ENCODE measurements around the gene FGF12. TPM values are rescaled to one million over a fixed set of nuclear protein-coding genes. Genes with fewer than 3 reads are reported as not detected.

FGF12 gene
- total and polyA plus RNA-seq, 2 donors (not counting 1 experiment from before 2014, with no cell fraction given) = 0.03 TPM; not detected in 1

DNA sequence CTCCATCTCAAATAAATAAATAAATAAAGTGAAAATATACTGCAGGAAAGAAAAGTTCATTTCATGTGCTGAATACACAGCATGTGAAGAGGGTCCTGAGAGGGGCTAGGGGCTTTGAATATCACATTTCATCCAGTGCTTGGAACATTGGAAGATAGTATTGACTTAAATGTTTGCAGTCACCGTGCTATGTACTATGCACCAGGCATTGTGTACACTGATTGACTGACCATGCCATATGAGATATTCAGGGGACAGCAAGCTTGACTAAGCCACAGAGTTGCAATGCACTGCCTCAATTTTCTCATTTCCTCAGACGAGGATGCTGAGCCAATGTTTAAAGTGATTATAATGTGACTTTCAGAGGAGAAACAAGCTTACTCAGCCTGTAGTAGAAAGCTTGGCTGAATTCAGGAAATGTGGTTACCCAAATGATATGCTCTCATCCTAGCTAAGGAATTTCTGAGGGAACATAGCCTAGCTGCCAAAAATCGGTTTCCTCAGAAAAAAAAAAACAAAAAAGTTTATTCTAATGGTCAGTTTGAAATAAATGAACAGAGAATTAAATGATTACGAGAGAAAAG lies 557.9 kb downstream of the FGF12 start:
- TF ChIP-seq EZH2 (IDR thresholded peaks at IDR 0.05; ENCODE audit: borderline replicate concordance, insufficient read depth, low read depth, low read length, poor library complexity, severe bottlenecking) = no peak
- no peak for TF ChIP-seq CTCF (IDR thresholded peaks at IDR 0.05)
- Histone ChIP-seq H3K27me3 (replicated peaks in 1 of 4; ENCODE audit: control extremely low read depth in 1 of 4, control insufficient read depth in 3 of 4, insufficient read depth in 4 of 4, low read length in 3 of 4) (no peaks in the 10 kb centered on the region), H3K9ac (ENCODE audit: low read length) (no peak overlapping the region), H3K9me3 (ENCODE audit: control extremely low read depth in 1 of 3, control insufficient read depth in 2 of 3, insufficient read depth in 1 of 3, low read length in 2 of 3) (no peaks in the 10 kb centered on the region), H3K36me3 (replicated peaks in 1 of 2; ENCODE audit: control extremely low read depth in 1 of 2, control insufficient read depth in 1 of 2, extremely low read depth in 1 of 2, insufficient read depth in 2 of 2, low read length in 1 of 2) (no peaks in the 10 kb centered on the region), H3K4me2 (replicated peaks; ENCODE audit: low read depth, low read length, poor library complexity, severe bottlenecking) (no peak overlapping the region), H3K4me3 (ENCODE audit: control extremely low read depth in 1 of 5, extremely low read depth in 1 of 5, insufficient read depth in 1 of 5, low read depth in 2 of 5, low read length in 4 of 5) (no peak overlapping the region), H3K27ac (ENCODE audit: low read length in 2 of 2) (no peak overlapping the region), H3K4me1 (ENCODE audit: control insufficient read depth in 2 of 2, insufficient read depth in 2 of 2, low read length in 2 of 2) (no peaks in the 10 kb centered on the region), H3K79me2 (ENCODE audit: control insufficient read depth, insufficient read depth, low read length) (no peaks in the 10 kb centered on the region), H4K20me1 (ENCODE audit: control insufficient read depth, insufficient read depth, low read length, poor library complexity, severe bottlenecking) (no peaks in the 10 kb centered on the region), H2AFZ (ENCODE audit: insufficient read depth, low read depth, low read length, poor library complexity, severe bottlenecking) (no peak overlapping the region)
- no peak for ATAC-seq (ENCODE audit: low read depth)
- H3K9me3 Mint-ChIP-seq (ENCODE audit: insufficient read depth) = no peaks in the 10 kb centered on the region
- no peak overlapping the region for H3K27ac Mint-ChIP-seq
- H3K27me3 Mint-ChIP-seq = peaks cover 6% of the 10 kb centered on the region
- 100% methylated on average over 1 of the region's 4 CpGs for WGBS (ENCODE audit: insufficient coverage)
- DNase-seq = no peak
- no peak overlapping the region for H3K4me3 Mint-ChIP-seq
- CTCF ChIA-PET = no interaction called here
- H3K4me1 Mint-ChIP-seq = no peaks in the 10 kb centered on the region
- POLR2A ChIA-PET = no interaction called here
- intact Hi-C loops (cut with micrococcal nuclease) = no loop called here

DNA sequence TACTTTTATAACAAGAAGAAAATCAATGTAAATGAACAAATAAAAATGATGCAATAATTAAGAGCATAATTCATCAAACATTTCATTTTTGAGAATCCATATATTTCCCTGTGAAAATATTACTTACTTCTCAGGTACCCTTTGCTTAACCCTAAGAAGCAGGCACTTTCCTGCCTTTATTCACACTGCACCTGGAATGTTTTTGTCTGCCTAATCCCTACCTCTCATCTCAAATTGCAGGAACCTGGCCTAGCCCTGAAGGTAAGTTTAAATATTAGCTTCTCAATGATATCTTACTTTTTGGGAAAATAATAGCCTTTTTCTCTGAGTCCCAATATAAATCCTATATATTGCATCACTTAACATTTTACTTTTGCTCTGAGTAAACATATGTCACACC lies 559.1 kb downstream of the FGF12 start:
- ChIA-PET CTCF (no interaction called here), POLR2A (no interaction called here)
- Mint-ChIP-seq H3K9me3 (ENCODE audit: insufficient read depth) (no peaks in the 10 kb centered on the region), H3K4me1 (no peaks in the 10 kb centered on the region), H3K27ac (no peak overlapping the region), H3K4me3 (no peak overlapping the region), H3K27me3 (peaks cover 10% of the 10 kb centered on the region)
- Histone ChIP-seq H3K4me2 (replicated peaks; ENCODE audit: low read depth, low read length, poor library complexity, severe bottlenecking) (no peak overlapping the region), H3K9me3 (ENCODE audit: control extremely low read depth in 1 of 3, control insufficient read depth in 2 of 3, insufficient read depth in 1 of 3, low read length in 2 of 3) (no peaks in the 10 kb centered on the region), H3K27ac (ENCODE audit: low read length in 2 of 2) (no peak overlapping the region), H3K27me3 (replicated peaks in 1 of 4; ENCODE audit: control extremely low read depth in 1 of 4, control insufficient read depth in 3 of 4, insufficient read depth in 4 of 4, low read length in 3 of 4) (no peaks in the 10 kb centered on the region), H3K9ac (ENCODE audit: low read length) (no peak overlapping the region), H4K20me1 (ENCODE audit: control insufficient read depth, insufficient read depth, low read length, poor library complexity, severe bottlenecking) (no peaks in the 10 kb centered on the region), H2AFZ (ENCODE audit: insufficient read depth, low read depth, low read length, poor library complexity, severe bottlenecking) (no peak overlapping the region), H3K36me3 (replicated peaks in 1 of 2; ENCODE audit: control extremely low read depth in 1 of 2, control insufficient read depth in 1 of 2, extremely low read depth in 1 of 2, insufficient read depth in 2 of 2, low read length in 1 of 2) (no peaks in the 10 kb centered on the region), H3K4me3 (ENCODE audit: control extremely low read depth in 1 of 5, extremely low read depth in 1 of 5, insufficient read depth in 1 of 5, low read depth in 2 of 5, low read length in 4 of 5) (no peak overlapping the region), H3K4me1 (ENCODE audit: control insufficient read depth in 2 of 2, insufficient read depth in 2 of 2, low read length in 2 of 2) (no peaks in the 10 kb centered on the region), H3K79me2 (ENCODE audit: control insufficient read depth, insufficient read depth, low read length) (no peaks in the 10 kb centered on the region)
- ATAC-seq (ENCODE audit: low read depth) = no peak
- TF ChIP-seq EZH2 (IDR thresholded peaks at IDR 0.05; ENCODE audit: borderline replicate concordance, insufficient read depth, low read depth, low read length, poor library complexity, severe bottlenecking) (no peak), CTCF (IDR thresholded peaks at IDR 0.05) (no peak)
- DNase-seq = no peak
- intact Hi-C loops (cut with micrococcal nuclease) = no loop called here
